Measurements from ENCODE around the gene SP140. TPM values are rescaled to one million over a fixed set of nuclear protein-coding genes. Genes with fewer than 3 reads are reported as not detected.

Gene SP140
- polyA plus RNA-seq (2012; ENCODE audit: missing spikeins), result 76.4 TPM

GRCh38 chr2:230225486-230225885, at the start of gene SP140:
Gene SP140 (plus strand): TSS chr2:230225736. CDS start chr2:230225845, 109 bp downstream.
- peak; percentile 32 for DNase-seq (ENCODE audit: insufficient read length)
- peak; percentile 100 for FAIRE-seq
- peak; percentile 96 for TF ChIP-seq POLR2AphosphoS5 (IDR thresholded peaks at IDR 0.05; ENCODE audit: low read depth, low read length)
- TF ChIP-seq TAF1 (IDR thresholded peaks at IDR 0.05; ENCODE audit: borderline replicate concordance, low read depth, low read length), result peak; percentile 92
- peak; percentile 95 for TF ChIP-seq POLR2A (IDR thresholded peaks at IDR 0.05; ENCODE audit: low read depth, low read length)

- FAIRE-seq (no peak), DNase-seq (ENCODE audit: insufficient read length) (no peak)
- TF ChIP-seq POLR2A (IDR thresholded peaks at IDR 0.05; ENCODE audit: low read depth, low read length), result no peak
- TF ChIP-seq POLR2AphosphoS5 (IDR thresholded peaks at IDR 0.05; ENCODE audit: low read depth, low read length), result no peak
- no peak for TF ChIP-seq TAF1 (IDR thresholded peaks at IDR 0.05; ENCODE audit: borderline replicate concordance, low read depth, low read length)
Measured at GRCh38 chr2:230176996-230177395, 48.5 kb upstream of the SP140 start.

- DNase-seq (ENCODE audit: insufficient read length) (no peak), FAIRE-seq (no peak)
- TF ChIP-seq TAF1 (IDR thresholded peaks at IDR 0.05; ENCODE audit: borderline replicate concordance, low read depth, low read length) (no peak), POLR2A (IDR thresholded peaks at IDR 0.05; ENCODE audit: low read depth, low read length) (no peak), POLR2AphosphoS5 (IDR thresholded peaks at IDR 0.05; ENCODE audit: low read depth, low read length) (no peak)
Measured at GRCh38 chr2:230178546-230179485, 46.7 kb upstream of the SP140 start.

- DNase-seq (ENCODE audit: insufficient read length), result no peak
- TF ChIP-seq POLR2AphosphoS5 (IDR thresholded peaks at IDR 0.05; ENCODE audit: low read depth, low read length) (no peak), TAF1 (IDR thresholded peaks at IDR 0.05; ENCODE audit: borderline replicate concordance, low read depth, low read length) (no peak), POLR2A (IDR thresholded peaks at IDR 0.05; ENCODE audit: low read depth, low read length) (no peak)
- no peak for FAIRE-seq
Measured at GRCh38 chr2:230179907-230180306, 45.6 kb upstream of the SP140 start.

- FAIRE-seq, result no peak
- no peak for TF ChIP-seq POLR2A (IDR thresholded peaks at IDR 0.05; ENCODE audit: low read depth, low read length)
- no peak for TF ChIP-seq TAF1 (IDR thresholded peaks at IDR 0.05; ENCODE audit: borderline replicate concordance, low read depth, low read length)
- TF ChIP-seq POLR2AphosphoS5 (IDR thresholded peaks at IDR 0.05; ENCODE audit: low read depth, low read length), result no peak
- no peak for DNase-seq (ENCODE audit: insufficient read length)
Measured at GRCh38 chr2:230181195-230181594, 44.3 kb upstream of the SP140 start.

GRCh38 chr2:230184727-230185578, 40.6 kb upstream of the SP140 start:
- FAIRE-seq (no peak), DNase-seq (ENCODE audit: insufficient read length) (no peak)
- TF ChIP-seq POLR2AphosphoS5 (IDR thresholded peaks at IDR 0.05; ENCODE audit: low read depth, low read length) (no peak), TAF1 (IDR thresholded peaks at IDR 0.05; ENCODE audit: borderline replicate concordance, low read depth, low read length) (no peak), POLR2A (IDR thresholded peaks at IDR 0.05; ENCODE audit: low read depth, low read length) (no peak)

GRCh38 chr2:230202430-230203109, 23.0 kb upstream of the SP140 start:
- TF ChIP-seq POLR2AphosphoS5 (IDR thresholded peaks at IDR 0.05; ENCODE audit: low read depth, low read length) (peak; percentile 44; the same call in 1 of the 2 replicates), POLR2A (IDR thresholded peaks at IDR 0.05; ENCODE audit: low read depth, low read length) (0 out of 2 replicates have a peak, but pooled peaks have one; percentile 33), TAF1 (IDR thresholded peaks at IDR 0.05; ENCODE audit: borderline replicate concordance, low read depth, low read length) (no peak)
- FAIRE-seq (peak; percentile 90), DNase-seq (ENCODE audit: insufficient read length) (no peak)

- FAIRE-seq (peak; percentile 97), DNase-seq (ENCODE audit: insufficient read length) (peak; percentile 32)
- TF ChIP-seq POLR2AphosphoS5 (IDR thresholded peaks at IDR 0.05; ENCODE audit: low read depth, low read length), result peak; percentile 49; the same call in 1 of the 2 replicates
- TF ChIP-seq TAF1 (IDR thresholded peaks at IDR 0.05; ENCODE audit: borderline replicate concordance, low read depth, low read length), result no peak
- TF ChIP-seq POLR2A (IDR thresholded peaks at IDR 0.05; ENCODE audit: low read depth, low read length), result 0 out of 2 replicates have a peak, but pooled peaks have one; percentile 37
Measured at GRCh38 chr2:230203110-230203676, 22.3 kb upstream of the SP140 start.

- no peak for DNase-seq (ENCODE audit: insufficient read length)
- TF ChIP-seq TAF1 (IDR thresholded peaks at IDR 0.05; ENCODE audit: borderline replicate concordance, low read depth, low read length), result no peak
- no peak for TF ChIP-seq POLR2A (IDR thresholded peaks at IDR 0.05; ENCODE audit: low read depth, low read length)
- no peak for TF ChIP-seq POLR2AphosphoS5 (IDR thresholded peaks at IDR 0.05; ENCODE audit: low read depth, low read length)
- peak; percentile 93 for FAIRE-seq
Measured at GRCh38 chr2:230205034-230205433, 20.5 kb upstream of the SP140 start.

- FAIRE-seq (peak; percentile 87), DNase-seq (ENCODE audit: insufficient read length) (no peak)
- TF ChIP-seq POLR2A (IDR thresholded peaks at IDR 0.05; ENCODE audit: low read depth, low read length), result no peak
- no peak for TF ChIP-seq POLR2AphosphoS5 (IDR thresholded peaks at IDR 0.05; ENCODE audit: low read depth, low read length)
- no peak for TF ChIP-seq TAF1 (IDR thresholded peaks at IDR 0.05; ENCODE audit: borderline replicate concordance, low read depth, low read length)
Measured at GRCh38 chr2:230205721-230206120, 19.8 kb upstream of the SP140 start.
